Naive thymus-derived CD8-positive, alpha-beta T cell (primary cell): ENCODE data around the gene IGLON5. TPM values are rescaled to one million over a fixed set of nuclear protein-coding genes. Genes with fewer than 3 reads are reported as not detected.

Source experiments
- ATAC-seq, 2 donors: fragments of 150-1000 bp; cut with Tn5 transposase in 1 of 2; sonication (Bioruptor Pico), chemical (Tn5 transposase) in 1 of 2; 1 replicate in 1 of 2; 2 replicates in 1 of 2; pipeline ENCODE4 v1.10.0; 2021; ENCODE audit warnings: mild to moderate bottlenecking in 2 of 2, moderate library complexity in 2 of 2
- POLR2A ChIA-PET: fragments of 350-600 bp; sonication (Branson Sonifier 250); formaldehyde crosslinking; loops from one replicate; lab custom pipeline; 2021; ENCODE audit warnings: antibody characterized with exemption; lab: Charles Lee
- DNase-seq, 10 donors: peaks; one replicate each; pipeline versions ENCODE4 v3.0.0 to v3.0.0-alpha.2; 2020 to 2022
- H3K27ac Mint-ChIP-seq, 10 donors: one replicate each; pipeline ENCODE4 v1.8.0; 2020 to 2022; ENCODE audit warnings: mild to moderate bottlenecking in 10 of 10, mixed read lengths in 10 of 10, moderate library complexity in 4 of 10, inconsistent platforms in 1 of 10
- H3K27me3 Mint-ChIP-seq, 5 donors: one replicate each; pipeline ENCODE4 v1.8.0; 2021 to 2022; ENCODE audit warnings: mixed read lengths in 5 of 5
- H3K36me3 Mint-ChIP-seq, 3 donors: one replicate each; pipeline ENCODE4 v1.8.0; 2020 to 2022; ENCODE audit warnings: mixed read lengths in 3 of 3, mild to moderate bottlenecking in 2 of 3, inconsistent platforms in 1 of 3
- H3K4me1 Mint-ChIP-seq, 4 donors: one replicate each; pipeline ENCODE4 v1.8.0; 2021 to 2022; ENCODE audit warnings: mixed read lengths in 4 of 4
- H3K4me3 Mint-ChIP-seq, 10 donors: one replicate each; pipeline ENCODE4 v1.8.0; 2020 to 2022; ENCODE audit warnings: mild to moderate bottlenecking in 10 of 10, mixed read lengths in 10 of 10, moderate library complexity in 6 of 10, inconsistent platforms in 1 of 10
- H3K9me3 Mint-ChIP-seq, 9 donors: one replicate each; pipeline ENCODE4 v1.8.0; 2020 to 2022; ENCODE audit warnings: mixed read lengths in 9 of 9, mild to moderate bottlenecking in 3 of 9, inconsistent platforms in 1 of 9, moderate library complexity in 1 of 9
- polyA plus RNA-seq, 3 donors: library from polyadenylated mRNA; unstranded; fragments of 300-500 nt; fragmentation: Illumina TruSeq; gene quantifications; one replicate each; pipeline ENCODE4 v1.2.3, GENCODE V29; 2021
- total RNA-seq, 8 experiments: library from RNA in 2 of 8; stranded (reverse) in 2 of 8; gene quantifications; one replicate each; pipeline ENCODE4 v1.2.3 and lab custom pipeline; 2021 to 2026

Gene IGLON5
- total and polyA plus RNA-seq, 5 experiments from 2014 or later = not detected

DNA sequence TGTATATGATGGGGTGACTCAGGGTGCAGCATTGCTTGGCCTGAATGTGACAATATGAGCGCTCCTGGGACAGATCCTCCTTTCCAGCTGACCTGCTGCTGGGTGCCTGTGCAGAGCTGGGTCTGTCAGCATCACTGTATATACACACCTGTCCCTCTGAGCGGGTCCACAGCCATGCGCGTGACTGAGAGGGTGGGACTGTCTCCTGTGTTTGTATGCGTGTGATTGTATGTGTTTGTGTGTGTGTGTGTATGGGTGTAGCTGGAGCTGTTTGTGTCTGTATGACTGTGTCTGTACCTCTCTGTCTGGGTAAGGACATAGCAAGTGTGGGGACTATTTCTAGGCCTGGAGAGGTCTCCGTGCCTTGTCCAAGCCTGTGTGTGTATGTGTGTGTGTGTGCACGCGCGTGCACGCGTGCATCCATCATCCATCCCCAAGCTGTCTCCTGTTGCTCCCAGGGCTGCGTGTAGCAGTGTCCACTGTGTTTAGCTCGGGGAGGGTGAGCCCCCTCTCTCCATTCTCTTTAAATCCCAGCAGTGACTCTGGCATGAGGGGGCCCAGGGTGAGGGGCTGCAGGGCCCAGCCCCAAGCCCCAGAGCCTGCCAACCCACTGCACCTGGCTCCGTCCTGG lies 8.3 kb downstream of the IGLON5 start:
- Mint-ChIP-seq H3K36me3 (peaks cover 0 to 8% (median 0%) of the 10 kb centered on the region in 3 donors), H3K4me1 (peaks cover 0 to 1% (median 0%) of the 10 kb centered on the region in 4 donors), H3K4me3 (peak overlapping the region in 1 of 10 donors; percentile 11), H3K27ac (no peak overlapping the region), H3K9me3 (peaks cover 0 to 10% (median 2%) of the 10 kb centered on the region in 9 donors), H3K27me3 (peaks cover 21 to 58% (median 53%) of the 10 kb centered on the region in 5 donors)
- POLR2A ChIA-PET = no interaction called here
- ATAC-seq (no peak), DNase-seq (no peak)

DNA sequence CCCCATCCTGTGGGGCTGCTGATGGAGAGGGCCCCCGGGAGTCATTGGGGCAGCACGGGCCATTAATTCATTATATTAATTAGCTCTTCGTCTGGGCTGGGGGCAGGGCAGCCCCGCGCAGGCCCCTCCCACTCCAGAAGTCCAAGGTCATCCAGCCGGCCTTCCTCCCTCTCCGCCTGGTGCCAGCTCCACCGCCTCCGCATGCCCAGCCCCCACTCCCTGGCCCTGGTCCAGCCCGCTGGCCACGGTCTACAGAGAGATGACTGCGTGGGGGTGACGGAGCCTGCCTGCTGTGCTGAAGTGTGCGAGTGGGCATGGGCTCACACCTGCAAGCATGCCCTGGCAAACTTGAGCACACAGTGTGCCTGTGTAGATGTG lies 8.8 kb downstream of the IGLON5 start:
- DNase-seq = no peak
- Mint-ChIP-seq H3K9me3 (peaks cover 0 to 5% (median 2%) of the 10 kb centered on the region in 9 donors), H3K4me1 (peaks cover 0 to 1% (median 0%) of the 10 kb centered on the region in 4 donors), H3K36me3 (peaks cover 0 to 3% (median 0%) of the 10 kb centered on the region in 3 donors), H3K4me3 (no peak overlapping the region), H3K27ac (peak overlapping the region in 1 of 10 donors; percentile 50), H3K27me3 (peaks cover 17 to 58% (median 53%) of the 10 kb centered on the region in 5 donors)
- POLR2A ChIA-PET = no interaction called here
- ATAC-seq = no peak

DNA sequence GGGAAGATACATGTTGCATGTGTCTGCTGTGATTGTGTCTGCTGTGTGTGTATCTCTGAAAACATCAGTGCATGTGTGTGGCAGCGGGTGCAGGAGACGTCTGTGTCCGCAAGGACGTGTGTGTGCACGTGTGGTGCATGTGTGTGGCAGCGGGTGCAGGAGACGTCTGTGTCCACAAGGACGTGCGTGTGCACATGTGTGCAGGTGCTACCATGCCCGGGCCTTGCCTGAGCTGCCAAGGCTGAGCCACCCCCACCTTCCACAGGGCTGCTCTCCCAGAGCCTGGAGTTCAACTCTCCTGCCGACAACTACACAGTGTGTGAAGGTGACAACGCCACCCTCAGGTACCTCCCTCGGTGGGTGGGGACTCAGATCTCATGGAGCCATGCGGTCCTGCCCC lies 10.4 kb downstream of the IGLON5 start:
- DNase-seq (no peak), ATAC-seq (no peak)
- Mint-ChIP-seq H3K36me3 (no peaks in the 10 kb centered on the region), H3K9me3 (no peaks in the 10 kb centered on the region), H3K27ac (no peak overlapping the region), H3K27me3 (peaks cover 22 to 70% (median 62%) of the 10 kb centered on the region in 5 donors), H3K4me1 (peaks cover 0 to 1% (median 0%) of the 10 kb centered on the region in 4 donors), H3K4me3 (no peak overlapping the region)
- POLR2A ChIA-PET = no interaction called here

DNA sequence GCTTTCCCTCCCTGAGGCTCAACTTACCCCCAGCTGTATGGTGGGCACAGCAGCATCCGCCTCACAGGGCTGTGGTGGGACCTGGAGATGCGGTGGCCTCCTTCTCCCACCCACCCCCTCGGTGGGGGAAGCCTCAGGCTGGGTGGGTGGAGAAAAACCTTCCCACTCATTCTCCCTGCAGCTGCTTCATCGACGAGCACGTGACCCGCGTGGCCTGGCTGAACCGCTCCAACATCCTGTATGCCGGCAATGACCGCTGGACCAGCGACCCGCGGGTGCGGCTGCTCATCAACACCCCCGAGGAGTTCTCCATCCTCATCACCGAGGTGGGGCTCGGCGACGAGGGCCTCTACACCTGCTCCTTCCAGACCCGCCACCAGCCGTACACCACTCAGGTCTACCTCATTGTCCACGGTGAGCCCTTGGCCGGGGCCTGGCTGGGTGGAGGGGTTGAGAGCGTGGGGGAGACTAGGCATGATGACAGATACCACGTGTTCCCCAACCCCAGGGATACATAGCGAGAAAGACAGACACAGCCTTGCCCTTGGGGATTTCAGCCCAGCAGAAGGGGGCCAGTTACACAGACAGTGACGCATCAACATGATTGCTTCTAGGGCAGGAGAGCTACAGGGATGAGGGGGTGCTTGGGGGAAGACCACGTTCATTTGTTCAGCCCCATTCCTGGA lies 12.2 kb downstream of the IGLON5 start:
- ATAC-seq (no peak), DNase-seq (no peak)
- Mint-ChIP-seq H3K27ac (peak overlapping the region in 1 of 10 donors; percentile 20), H3K27me3 (peaks cover 25 to 81% (median 66%) of the 10 kb centered on the region in 5 donors), H3K36me3 (no peaks in the 10 kb centered on the region), H3K4me3 (no peak overlapping the region), H3K9me3 (no peaks in the 10 kb centered on the region), H3K4me1 (peaks cover 5 to 7% (median 7%) of the 10 kb centered on the region in 4 donors)
- POLR2A ChIA-PET = no interaction called here

DNA sequence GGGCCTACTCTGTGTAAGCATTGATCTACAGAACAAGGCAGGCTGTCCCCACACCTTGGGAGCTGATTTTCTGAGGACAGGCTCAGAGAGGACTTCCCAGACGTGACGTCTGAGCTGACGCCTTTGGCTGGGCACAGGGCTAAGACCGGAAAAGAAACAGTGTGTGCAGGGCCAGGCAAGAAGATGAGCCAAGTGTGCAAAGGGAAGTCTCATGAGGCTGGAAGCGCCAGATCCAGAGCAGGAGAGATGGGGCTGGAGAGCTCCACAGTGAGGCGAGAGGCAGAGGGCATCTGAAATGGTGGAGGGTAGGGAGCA lies 12.7 kb downstream of the IGLON5 start:
- Mint-ChIP-seq H3K4me1 (peaks cover 5 to 7% (median 7%) of the 10 kb centered on the region in 4 donors), H3K4me3 (no peak overlapping the region), H3K27ac (peak overlapping the region in 2 of 10 donors; percentile 20 to 46), H3K27me3 (peaks cover 26 to 83% (median 68%) of the 10 kb centered on the region in 5 donors), H3K9me3 (no peaks in the 10 kb centered on the region), H3K36me3 (no peaks in the 10 kb centered on the region)
- no peak for ATAC-seq
- POLR2A ChIA-PET = no interaction called here
- no peak for DNase-seq

DNA sequence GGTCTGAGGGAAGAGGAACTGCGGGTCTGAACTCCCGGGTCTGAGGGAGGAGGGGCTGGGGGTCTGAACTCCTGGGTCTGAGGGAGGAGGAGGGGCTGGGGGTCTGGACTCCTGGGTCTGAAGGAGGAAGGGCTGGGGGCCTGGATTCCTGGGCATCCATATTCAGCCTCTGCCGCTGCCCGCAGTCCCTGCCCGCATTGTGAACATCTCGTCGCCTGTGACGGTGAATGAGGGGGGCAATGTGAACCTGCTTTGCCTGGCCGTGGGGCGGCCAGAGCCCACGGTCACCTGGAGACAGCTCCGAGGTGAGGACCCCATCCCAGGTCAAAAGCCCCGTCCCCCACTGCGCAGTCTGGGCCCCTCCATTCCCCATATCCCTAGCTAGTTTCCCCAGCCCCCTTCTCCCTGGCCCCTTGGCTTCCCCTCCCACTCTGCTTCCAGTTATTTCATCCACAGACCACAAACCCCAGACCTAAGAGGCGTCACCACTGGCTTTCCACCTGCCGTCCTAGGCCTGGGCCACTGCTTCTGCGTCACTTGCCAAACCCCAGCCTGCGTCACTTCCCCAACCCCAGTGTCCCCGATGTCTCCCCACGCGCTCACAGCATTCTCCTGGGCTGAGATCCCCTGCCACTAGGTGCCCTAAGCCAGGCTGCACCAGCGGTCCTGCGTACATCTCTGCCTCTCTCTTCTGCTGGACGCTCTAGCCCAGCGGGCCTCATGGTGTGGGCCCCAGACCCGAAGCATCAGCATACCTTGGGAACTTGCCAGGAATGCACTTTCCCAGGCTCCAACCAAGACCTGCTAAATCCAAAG lies 13.9 kb downstream of the IGLON5 start:
- peak overlapping the region in 1 of 10 donors; percentile 5 for H3K27ac Mint-ChIP-seq
- no peak for DNase-seq
- peaks cover 7 to 9% (median 7%) of the 10 kb centered on the region in 4 donors for H3K4me1 Mint-ChIP-seq
- H3K36me3 Mint-ChIP-seq = peaks cover 0 to 3% (median 2%) of the 10 kb centered on the region in 3 donors
- peaks cover 34 to 87% (median 74%) of the 10 kb centered on the region in 5 donors for H3K27me3 Mint-ChIP-seq
- POLR2A ChIA-PET = no interaction called here
- H3K9me3 Mint-ChIP-seq = peaks cover 0 to 3% (median 0%) of the 10 kb centered on the region in 9 donors
- peak in 1 of 2 donors; percentile 54 for ATAC-seq
- peak overlapping the region in 1 of 10 donors; percentile 14 for H3K4me3 Mint-ChIP-seq

DNA sequence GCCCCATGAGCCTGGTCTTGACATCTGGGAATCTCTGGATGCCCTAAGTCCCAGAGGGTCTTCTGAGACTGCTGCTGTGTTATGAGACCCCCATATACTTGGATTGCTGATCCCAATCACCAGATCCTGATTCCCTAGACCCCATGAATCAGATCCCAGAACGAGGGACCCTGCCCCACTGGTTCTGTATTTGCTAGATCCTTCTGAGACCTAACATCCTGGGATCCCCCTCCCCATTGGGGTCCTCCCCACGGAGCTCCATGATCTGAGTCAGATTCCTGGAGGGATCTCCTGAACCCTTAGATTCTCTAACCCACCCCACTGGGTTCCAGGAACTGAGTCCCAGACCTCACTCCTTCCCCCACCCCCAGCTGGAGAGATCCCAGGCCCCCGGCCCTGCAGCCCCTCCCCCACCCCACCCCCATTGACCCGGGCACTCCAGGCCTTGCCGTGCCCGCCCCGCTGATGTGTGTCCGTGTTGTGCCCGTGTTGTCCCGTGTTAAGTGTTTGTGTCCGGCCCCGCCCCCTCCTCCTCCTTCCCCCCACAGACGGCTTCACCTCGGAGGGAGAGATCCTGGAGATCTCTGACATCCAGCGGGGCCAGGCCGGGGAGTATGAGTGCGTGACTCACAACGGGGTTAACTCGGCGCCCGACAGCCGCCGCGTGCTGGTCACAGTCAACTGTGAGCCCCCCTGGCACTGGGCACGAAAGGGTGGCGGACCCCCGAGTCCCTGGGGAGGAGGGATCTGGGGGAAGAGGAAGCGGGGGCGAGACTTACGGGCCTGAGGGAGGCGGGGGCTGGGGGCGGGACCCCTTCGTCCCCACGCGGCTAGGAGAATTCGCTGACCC lies 15.0 kb downstream of the IGLON5 start:
- H3K4me1 Mint-ChIP-seq = peaks cover 7 to 9% (median 7%) of the 10 kb centered on the region in 4 donors
- ATAC-seq (no peak), DNase-seq (no peak)
- H3K9me3 Mint-ChIP-seq = peaks cover 0 to 9% (median 0%) of the 10 kb centered on the region in 9 donors
- peaks cover 3 to 10% (median 3%) of the 10 kb centered on the region in 3 donors for H3K36me3 Mint-ChIP-seq
- peak overlapping the region in 4 of 10 donors; percentile 18 to 65 (median 50) for H3K4me3 Mint-ChIP-seq
- H3K27me3 Mint-ChIP-seq = peaks cover 34 to 98% (median 75%) of the 10 kb centered on the region in 5 donors
- POLR2A ChIA-PET = no interaction called here
- H3K27ac Mint-ChIP-seq = no peak overlapping the region

DNA sequence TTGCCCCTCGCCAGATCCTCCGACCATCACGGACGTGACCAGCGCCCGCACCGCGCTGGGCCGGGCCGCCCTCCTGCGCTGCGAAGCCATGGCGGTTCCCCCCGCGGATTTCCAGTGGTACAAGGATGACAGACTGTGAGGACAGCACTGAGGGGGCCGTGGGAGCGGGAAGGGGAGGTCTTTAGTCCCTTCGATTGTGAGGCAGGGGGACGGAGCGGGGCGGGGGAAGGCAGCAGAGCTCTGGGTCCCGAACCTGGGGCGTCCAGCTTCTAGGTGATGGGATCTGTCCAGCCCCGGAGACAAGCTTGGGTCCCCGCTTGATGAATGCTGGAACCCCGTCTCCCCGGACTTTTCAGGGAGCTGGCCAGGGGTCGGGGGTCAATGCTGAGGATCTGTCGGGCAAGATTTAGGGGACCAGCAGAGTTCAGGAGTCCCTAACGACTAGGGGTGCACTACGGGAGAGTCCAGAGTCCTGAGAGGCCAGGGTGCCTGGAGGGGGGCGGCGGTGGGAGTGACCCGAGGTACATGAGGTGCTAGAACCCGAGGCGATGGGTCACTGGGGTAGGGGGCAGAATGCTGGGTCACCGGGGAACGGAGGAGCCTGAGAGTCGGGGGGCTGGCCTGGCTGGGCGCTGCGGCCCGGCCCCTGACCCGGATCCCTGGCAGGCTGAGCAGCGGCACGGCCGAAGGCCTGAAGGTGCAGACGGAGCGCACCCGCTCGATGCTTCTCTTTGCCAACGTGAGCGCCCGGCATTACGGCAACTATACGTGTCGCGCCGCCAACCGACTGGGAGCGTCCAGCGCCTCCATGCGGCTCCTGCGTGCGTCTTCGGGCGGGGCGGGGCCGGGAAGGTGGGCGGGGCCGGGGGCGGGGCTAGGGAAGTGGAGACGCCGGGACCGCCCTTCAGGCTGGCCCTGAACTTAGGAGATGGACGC lies 15.9 kb downstream of the IGLON5 start:
- ATAC-seq (peak; percentile 77 to 79), DNase-seq (peak in 9 of 10 donors; percentile 10 to 43 (median 32))
- H3K4me3 Mint-ChIP-seq = peak overlapping the region in 9 of 10 donors; percentile 39 to 83 (median 60)
- H3K27ac Mint-ChIP-seq = peak overlapping the region in 1 of 10 donors; percentile 43
- H3K27me3 Mint-ChIP-seq = peaks cover 34 to 99% (median 80%) of the 10 kb centered on the region in 5 donors
- peaks cover 0 to 9% (median 0%) of the 10 kb centered on the region in 9 donors for H3K9me3 Mint-ChIP-seq
- POLR2A ChIA-PET = no interaction called here
- H3K36me3 Mint-ChIP-seq = peaks cover 3 to 18% (median 5%) of the 10 kb centered on the region in 3 donors
- peaks cover 7 to 9% (median 7%) of the 10 kb centered on the region in 4 donors for H3K4me1 Mint-ChIP-seq

DNA sequence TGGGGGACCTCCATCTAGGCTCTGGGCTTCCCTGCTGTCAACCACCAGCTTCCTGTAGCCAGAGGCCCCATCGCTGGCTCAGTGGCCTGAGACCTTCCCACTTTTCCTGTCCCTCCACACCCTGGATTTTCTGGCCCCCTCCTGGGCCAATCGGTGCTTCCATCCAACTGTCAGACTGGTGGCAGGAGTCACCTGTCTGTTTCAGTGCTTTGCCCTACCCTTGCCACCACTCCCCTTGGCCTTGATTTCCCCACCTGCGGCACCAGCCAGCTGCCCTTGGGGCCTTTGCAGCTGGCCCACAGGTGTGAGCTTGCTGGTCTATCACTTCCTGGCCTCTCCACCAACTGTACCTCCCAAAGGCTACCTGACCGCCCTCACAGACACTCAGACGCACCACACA lies 18.0 kb downstream of the IGLON5 start:
- peaks cover 3 to 18% (median 5%) of the 10 kb centered on the region in 3 donors for H3K36me3 Mint-ChIP-seq
- peaks cover 32 to 88% (median 64%) of the 10 kb centered on the region in 5 donors for H3K27me3 Mint-ChIP-seq
- DNase-seq (no peak), ATAC-seq (no peak)
- POLR2A ChIA-PET = no interaction called here
- H3K4me3 Mint-ChIP-seq = peak overlapping the region in 2 of 10 donors; percentile 33 to 75
- H3K9me3 Mint-ChIP-seq = peaks cover 0 to 9% (median 0%) of the 10 kb centered on the region in 9 donors
- H3K27ac Mint-ChIP-seq = peak overlapping the region in 1 of 10 donors; percentile 34
- peaks cover 7 to 9% (median 7%) of the 10 kb centered on the region in 4 donors for H3K4me1 Mint-ChIP-seq

DNA sequence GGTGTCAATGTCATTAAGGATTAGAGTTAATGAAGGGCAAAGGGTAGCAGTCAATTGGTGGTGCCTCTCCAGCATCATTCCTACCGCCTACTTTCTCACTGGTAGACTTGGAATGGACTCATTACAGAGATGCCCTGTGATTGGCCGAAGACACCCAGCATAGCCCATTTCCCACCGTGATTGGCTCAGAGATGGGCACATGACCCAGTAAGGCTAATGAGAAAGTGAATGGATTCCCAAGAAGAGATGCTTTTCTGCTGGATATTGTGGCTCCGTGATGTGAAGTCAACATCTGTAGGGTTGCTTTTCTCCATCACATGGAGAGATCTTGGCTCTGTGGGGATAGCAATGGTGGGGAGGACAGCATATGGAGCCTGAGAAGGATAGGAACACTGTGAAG lies 18.9 kb downstream of the IGLON5 start:
- ATAC-seq (no peak), DNase-seq (no peak)
- POLR2A ChIA-PET = no interaction called here
- Mint-ChIP-seq H3K27ac (no peak overlapping the region), H3K4me1 (peaks cover 7 to 9% (median 7%) of the 10 kb centered on the region in 4 donors), H3K36me3 (peaks cover 3 to 18% (median 5%) of the 10 kb centered on the region in 3 donors), H3K4me3 (no peak overlapping the region), H3K27me3 (peaks cover 31 to 88% (median 55%) of the 10 kb centered on the region in 5 donors), H3K9me3 (peaks cover 0 to 9% (median 0%) of the 10 kb centered on the region in 9 donors)

DNA sequence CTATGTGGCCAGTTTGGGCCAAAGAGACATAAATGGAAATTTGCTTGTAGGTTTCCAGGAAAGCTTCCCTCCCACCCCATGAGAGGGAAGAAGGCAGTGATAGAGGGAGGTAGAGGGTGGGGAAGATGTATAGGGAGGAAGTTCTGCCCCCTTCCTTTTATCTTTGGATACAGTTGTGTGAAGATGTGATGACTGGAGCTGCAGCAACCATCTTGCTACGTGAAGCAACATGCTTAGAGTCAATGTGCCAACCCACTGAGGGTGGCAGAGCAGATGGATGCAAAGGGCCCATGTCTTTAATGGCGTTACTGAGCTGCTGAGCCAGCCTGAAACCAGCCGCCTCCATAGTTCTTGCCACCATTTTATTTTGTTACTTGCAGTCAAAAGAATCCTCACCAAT lies 19.7 kb downstream of the IGLON5 start:
- H3K4me1 Mint-ChIP-seq = peaks cover 7 to 9% (median 7%) of the 10 kb centered on the region in 4 donors
- peak overlapping the region in 1 of 10 donors; percentile 36 for H3K4me3 Mint-ChIP-seq
- no peak for DNase-seq
- H3K27me3 Mint-ChIP-seq = peaks cover 24 to 81% (median 47%) of the 10 kb centered on the region in 5 donors
- H3K9me3 Mint-ChIP-seq = peaks cover 0 to 9% (median 0%) of the 10 kb centered on the region in 9 donors
- POLR2A ChIA-PET = no interaction called here
- H3K27ac Mint-ChIP-seq = no peak overlapping the region
- H3K36me3 Mint-ChIP-seq = peaks cover 3 to 18% (median 5%) of the 10 kb centered on the region in 3 donors
- no peak for ATAC-seq
